Measurements from ENCODE around the gene CDKL1.
A peak's percentile ranks its signal among the peaks of the same experiment; 100 is the strongest.

The CDKL1 gene

GRCh38 chr14:50396631-50397389 lies at the start of gene CDKL1:
CDKL1 (minus strand) TSS chr14:50396881; CDS start chr14:50395868, 1,013 bp downstream.
- peak; percentile 40 for DNase-seq

GRCh38 chr14:50434528-50434927 lies 37.8 kb upstream of the CDKL1 start:
- DNase-seq: no peak

- no peak for DNase-seq
These were observed 35.5 kb upstream of the CDKL1 start for GRCh38 chr14:50432131-50432530.

- DNase-seq: no peak
These were observed 29.1 kb upstream of the CDKL1 start for GRCh38 chr14:50425816-50426215.

GRCh38 chr14:50425105-50425504 lies 28.4 kb upstream of the CDKL1 start:
- no peak for DNase-seq

GRCh38 chr14:50423529-50423928 lies 26.8 kb upstream of the CDKL1 start:
- DNase-seq: no peak

GRCh38 chr14:50421499-50421898 lies 24.8 kb upstream of the CDKL1 start:
- no peak for DNase-seq

- DNase-seq: no peak
These were observed 21.2 kb upstream of the CDKL1 start for GRCh38 chr14:50417853-50418252.

- no peak for DNase-seq
These were observed 14.2 kb upstream of the CDKL1 start for GRCh38 chr14:50410921-50411320.

GRCh38 chr14:50410071-50410470 lies 13.4 kb upstream of the CDKL1 start:
- no peak for DNase-seq

- no peak for DNase-seq
These were observed 10.6 kb upstream of the CDKL1 start for GRCh38 chr14:50407111-50407812.

- DNase-seq: no peak
These were observed 6.7 kb upstream of the CDKL1 start for GRCh38 chr14:50403419-50403818.

- DNase-seq: no peak
These were observed 6.3 kb upstream of the CDKL1 start for GRCh38 chr14:50402965-50403364.

- no peak for DNase-seq
These were observed 3.8 kb upstream of the CDKL1 start for GRCh38 chr14:50400461-50400860.

GRCh38 chr14:50399251-50400032 lies 2.8 kb upstream of the CDKL1 start:
- DNase-seq: no peak

- DNase-seq: no peak
These were observed 1.5 kb upstream of the CDKL1 start for GRCh38 chr14:50398189-50398580.

- no peak for DNase-seq
These were observed 908 bp upstream of the CDKL1 start for GRCh38 chr14:50397390-50398188.

- DNase-seq: no peak
These were observed 1.2 kb downstream of the CDKL1 start for GRCh38 chr14:50395448-50395847.

- DNase-seq: no peak
These were observed 2.0 kb downstream of the CDKL1 start for GRCh38 chr14:50394713-50395112.

- no peak for DNase-seq
These were observed 6.8 kb downstream of the CDKL1 start for GRCh38 chr14:50389668-50390441.

- DNase-seq: no peak
These were observed 8.3 kb downstream of the CDKL1 start for GRCh38 chr14:50388256-50388931.
